ENCODE data around the gene POLR3H.
"Not testable (repeated sequence)": the region's sequence is repeated elsewhere in the genome, so short reads cannot be mapped to it uniquely, and the experiment has no call there.

The POLR3H gene, protein sequence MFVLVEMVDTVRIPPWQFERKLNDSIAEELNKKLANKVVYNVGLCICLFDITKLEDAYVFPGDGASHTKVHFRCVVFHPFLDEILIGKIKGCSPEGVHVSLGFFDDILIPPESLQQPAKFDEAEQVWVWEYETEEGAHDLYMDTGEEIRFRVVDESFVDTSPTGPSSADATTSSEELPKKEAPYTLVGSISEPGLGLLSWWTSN

DNA sequence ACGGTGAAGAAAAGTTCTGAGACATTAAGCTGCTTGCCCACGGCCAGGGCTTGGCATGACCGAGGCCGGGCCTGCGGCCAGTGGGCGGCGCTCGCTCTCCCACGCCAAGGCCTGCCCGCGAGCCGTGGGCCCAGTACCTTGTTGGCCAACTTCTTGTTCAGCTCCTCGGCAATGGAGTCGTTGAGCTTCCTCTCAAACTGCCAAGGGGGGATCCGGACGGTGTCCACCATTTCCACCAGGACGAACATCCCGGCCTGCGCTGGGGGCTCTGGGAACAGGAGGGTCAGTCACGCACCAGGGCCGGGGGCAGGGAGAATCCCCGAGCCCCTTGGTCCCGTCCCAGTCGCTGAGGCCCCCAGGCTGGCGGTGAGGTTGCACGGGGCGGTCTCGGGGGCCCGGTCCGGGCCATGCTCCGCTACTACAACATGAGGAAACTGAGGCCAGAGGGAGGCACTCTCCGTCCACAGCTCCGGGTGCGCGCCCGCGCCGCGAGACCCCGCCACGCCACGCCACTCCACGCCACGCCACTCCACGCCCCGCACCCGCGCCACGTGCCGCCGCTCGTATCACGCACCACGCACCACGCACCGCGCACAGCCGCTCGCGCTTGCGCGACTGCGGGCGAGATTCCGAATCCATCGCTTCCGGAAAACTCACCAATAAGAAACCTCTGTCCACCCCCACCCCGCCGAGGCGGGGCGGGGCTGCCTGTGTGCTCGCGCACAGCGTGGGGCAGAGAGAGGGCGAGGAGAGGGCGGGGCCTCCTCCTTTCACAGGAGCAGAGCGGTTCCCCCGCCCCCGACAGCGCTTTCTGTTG, at the start of gene POLR3H:
TSS of gene POLR3H (minus strand) at position 617 of the 817 bp plus-strand sequence. CDS start at position 248, 369 bp downstream.
- Histone ChIP-seq H3K27me3 (ENCODE audit: control insufficient read depth, insufficient read depth, low read length) (no peaks in the 10 kb centered on the region), H3K27ac (ENCODE audit: low read length) (no peak within 1 kb of the TSS), H3K9ac (ENCODE audit: low read length) (peak within 1 kb of the TSS; percentile 77), H3K9me3 (ENCODE audit: control insufficient read depth, low read depth, low read length) (no peaks in the 10 kb centered on the region), H3K36me3 (ENCODE audit: control insufficient read depth, low read depth, low read length) (no peaks in the 10 kb centered on the region), H3K4me3 (ENCODE audit: low read length) (peak within 1 kb of the TSS; percentile 81), H3K4me1 (ENCODE audit: control insufficient read depth, low read depth, low read length) (peaks cover 8% of the 10 kb centered on the region)

DNA sequence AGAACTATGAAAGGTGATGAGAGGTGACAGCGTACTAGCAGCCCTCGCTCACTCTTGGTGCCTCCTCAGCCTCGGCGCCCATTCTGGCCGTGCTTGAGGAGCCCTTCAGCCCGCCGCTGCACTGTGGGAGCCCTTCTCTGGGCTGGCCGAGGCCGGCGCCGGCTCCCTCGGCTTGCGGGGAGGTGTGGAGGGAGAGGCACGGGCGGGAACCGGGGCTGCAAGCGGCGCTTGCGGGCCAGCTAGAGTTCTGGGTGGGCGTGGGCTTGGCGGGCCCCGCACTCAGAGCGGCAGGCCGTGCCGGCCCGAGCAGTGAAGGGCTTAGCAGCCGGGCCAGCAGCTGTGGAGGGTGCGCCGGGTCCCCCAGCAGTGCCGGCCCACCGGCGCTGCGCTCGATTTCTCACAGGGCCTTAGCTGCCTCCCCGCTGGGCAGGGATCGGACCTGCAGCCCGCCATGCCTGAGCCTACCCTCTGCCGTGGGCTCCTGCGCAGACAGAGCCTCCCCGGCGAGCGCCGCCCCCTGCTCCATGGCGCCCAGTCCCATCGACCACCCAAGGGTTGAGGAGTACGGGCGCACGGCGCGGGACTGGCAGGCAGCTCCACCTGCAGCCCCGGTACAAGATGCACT, 49.2 kb upstream of the POLR3H start:
- H3K4me1 ChIP-seq (ENCODE audit: control insufficient read depth, low read depth, low read length); H3K9ac ChIP-seq (ENCODE audit: low read length); H3K4me3 ChIP-seq (ENCODE audit: low read length): not testable (repeated sequence)

DNA sequence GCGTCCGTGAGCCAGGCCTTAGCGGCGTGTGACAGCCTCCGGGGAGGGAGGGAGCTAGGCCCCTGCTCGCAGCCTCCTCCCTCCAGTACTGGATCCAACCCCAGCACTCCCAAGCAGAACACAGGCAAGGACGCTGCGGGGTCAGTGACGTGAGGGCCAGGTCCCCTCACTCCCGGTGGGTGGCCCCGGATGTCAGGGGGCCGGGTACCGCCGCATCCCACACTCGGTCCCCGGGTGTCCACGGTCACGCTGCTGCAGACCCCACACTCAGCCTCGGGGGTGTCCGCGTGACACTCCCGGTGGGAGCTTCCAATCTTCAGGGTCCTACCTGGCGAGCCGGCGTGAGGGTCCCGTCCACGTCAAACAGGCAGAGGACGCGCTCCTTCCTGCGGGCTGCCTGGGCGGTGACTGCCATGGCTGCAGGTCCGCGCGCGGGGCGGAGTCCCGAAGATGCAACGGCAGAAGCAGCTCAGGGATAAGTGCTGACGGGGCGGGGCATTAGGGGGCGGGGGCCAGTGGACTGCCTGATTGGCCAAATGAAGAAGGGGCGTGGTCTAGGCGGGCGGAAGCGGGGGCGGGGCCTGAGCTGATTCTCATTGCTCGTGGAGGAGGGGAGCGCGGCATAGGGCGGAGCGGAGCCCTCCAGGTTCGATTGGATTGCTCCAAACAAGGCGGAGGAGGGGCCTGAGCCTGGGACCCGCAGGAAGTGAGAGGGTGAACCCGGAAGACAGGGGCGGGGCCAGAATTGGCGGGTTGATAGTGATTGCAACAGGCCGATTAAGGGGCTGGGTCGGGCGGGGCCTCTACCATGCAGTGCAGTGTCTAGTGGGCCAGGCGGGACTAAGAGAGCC, 45.3 kb upstream of the POLR3H start, which contains the start of gene PMM1:
TSS of gene PMM1 (minus strand) at position 450 of the 851 bp plus-strand sequence. CDS start at position 415, 35 bp downstream.
- H3K36me3 ChIP-seq (ENCODE audit: control insufficient read depth, low read depth, low read length) = no peaks in the 10 kb centered on the region
- no peaks in the 10 kb centered on the region for H3K9me3 ChIP-seq (ENCODE audit: control insufficient read depth, low read depth, low read length)
- H3K27me3 ChIP-seq (ENCODE audit: control insufficient read depth, insufficient read depth, low read length) = no peaks in the 10 kb centered on the region
- peak within 1 kb of the TSS; percentile 63 for H3K9ac ChIP-seq (ENCODE audit: low read length)
- H3K27ac ChIP-seq (ENCODE audit: low read length) = no peak within 1 kb of the TSS
- H3K4me1 ChIP-seq (ENCODE audit: control insufficient read depth, low read depth, low read length) = peaks cover 6% of the 10 kb centered on the region
- H3K4me3 ChIP-seq (ENCODE audit: low read length) = peak within 1 kb of the TSS; percentile 89

More for the DNA sequence above, 49.2 kb upstream of the POLR3H start:
- H3K27ac ChIP-seq (ENCODE audit: low read length); H3K36me3 ChIP-seq (ENCODE audit: control insufficient read depth, low read depth, low read length); H3K9me3 ChIP-seq (ENCODE audit: control insufficient read depth, low read depth, low read length); H3K27me3 ChIP-seq (ENCODE audit: control insufficient read depth, insufficient read depth, low read length): not testable (repeated sequence)

DNA sequence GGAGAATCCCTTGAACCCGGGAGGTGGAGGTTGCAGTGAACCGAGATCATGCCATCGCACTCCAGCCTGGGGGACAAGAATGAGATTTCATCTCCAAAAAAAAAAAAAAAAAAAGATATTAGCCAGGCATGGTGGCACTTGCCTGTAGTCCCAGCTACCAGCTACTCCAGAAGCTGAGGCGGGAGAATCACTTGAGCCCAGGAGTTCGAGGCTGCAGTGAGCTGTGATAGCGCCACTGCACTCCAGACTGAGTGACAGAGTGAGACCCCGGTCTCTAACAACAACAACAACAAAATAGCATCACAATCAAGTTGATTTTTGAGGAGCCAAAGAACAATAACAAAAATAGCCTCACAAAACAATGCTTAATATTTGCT, 43.1 kb upstream of the POLR3H start:
- no peak overlapping the region for H3K4me3 ChIP-seq (ENCODE audit: low read length)
- no peaks in the 10 kb centered on the region for H3K27me3 ChIP-seq (ENCODE audit: control insufficient read depth, insufficient read depth, low read length)
- no peaks in the 10 kb centered on the region for H3K9me3 ChIP-seq (ENCODE audit: control insufficient read depth, low read depth, low read length)
- H3K4me1 ChIP-seq (ENCODE audit: control insufficient read depth, low read depth, low read length) = peaks cover 6% of the 10 kb centered on the region
- no peak overlapping the region for H3K9ac ChIP-seq (ENCODE audit: low read length)
- no peak overlapping the region for H3K27ac ChIP-seq (ENCODE audit: low read length)
- H3K36me3 ChIP-seq (ENCODE audit: control insufficient read depth, low read depth, low read length) = no peaks in the 10 kb centered on the region

DNA sequence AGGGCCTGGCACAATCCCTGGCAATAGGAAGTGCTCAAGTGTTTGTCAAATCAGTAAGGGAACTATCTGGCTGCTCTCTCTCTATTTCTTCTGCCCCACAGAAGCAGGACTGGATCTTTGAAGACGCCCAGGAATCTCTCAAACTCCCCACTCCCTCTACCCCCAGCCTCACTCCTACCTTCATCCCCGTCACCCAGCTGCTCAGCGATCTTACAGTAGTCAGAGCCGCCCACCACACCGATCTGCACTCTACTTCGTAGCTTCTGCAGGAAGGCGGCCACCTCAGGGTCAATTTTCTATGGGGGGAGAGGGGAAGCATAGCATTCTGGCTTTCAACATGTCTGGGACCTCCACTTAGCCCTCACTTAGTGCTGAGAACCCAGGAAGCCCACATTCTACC, 41.6 kb upstream of the POLR3H start:
- Histone ChIP-seq H3K27me3 (ENCODE audit: control insufficient read depth, insufficient read depth, low read length) (no peaks in the 10 kb centered on the region), H3K9me3 (ENCODE audit: control insufficient read depth, low read depth, low read length) (no peaks in the 10 kb centered on the region), H3K36me3 (ENCODE audit: control insufficient read depth, low read depth, low read length) (no peaks in the 10 kb centered on the region), H3K9ac (ENCODE audit: low read length) (no peak overlapping the region), H3K4me1 (ENCODE audit: control insufficient read depth, low read depth, low read length) (peaks cover 6% of the 10 kb centered on the region), H3K27ac (ENCODE audit: low read length) (no peak overlapping the region), H3K4me3 (ENCODE audit: low read length) (no peak overlapping the region)

DNA sequence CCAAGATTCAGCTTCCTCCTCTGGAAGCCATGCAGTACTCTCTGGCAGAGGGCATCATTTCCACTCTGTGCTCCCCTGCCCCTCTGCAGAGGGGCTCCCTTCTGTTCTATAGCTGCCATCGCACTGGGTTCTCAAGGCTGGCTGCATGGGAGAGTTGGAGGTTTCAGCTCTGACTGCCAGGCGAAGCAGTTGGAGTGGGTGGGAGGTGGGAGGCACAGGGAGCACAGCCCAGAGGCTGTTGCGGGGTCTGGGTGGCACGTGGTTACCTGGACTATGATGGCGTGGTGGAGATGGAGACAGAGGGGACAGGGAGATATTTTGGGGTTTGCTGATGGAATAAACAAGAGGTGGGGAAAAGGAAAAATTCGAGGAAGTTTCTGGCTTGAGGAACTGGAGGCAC, 40.6 kb upstream of the POLR3H start:
- Histone ChIP-seq H3K27ac (ENCODE audit: low read length) (no peak overlapping the region), H3K9me3 (ENCODE audit: control insufficient read depth, low read depth, low read length) (no peaks in the 10 kb centered on the region), H3K36me3 (ENCODE audit: control insufficient read depth, low read depth, low read length) (no peaks in the 10 kb centered on the region), H3K9ac (ENCODE audit: low read length) (no peak overlapping the region), H3K4me3 (ENCODE audit: low read length) (no peak overlapping the region), H3K4me1 (ENCODE audit: control insufficient read depth, low read depth, low read length) (peaks cover 6% of the 10 kb centered on the region), H3K27me3 (ENCODE audit: control insufficient read depth, insufficient read depth, low read length) (no peaks in the 10 kb centered on the region)

DNA sequence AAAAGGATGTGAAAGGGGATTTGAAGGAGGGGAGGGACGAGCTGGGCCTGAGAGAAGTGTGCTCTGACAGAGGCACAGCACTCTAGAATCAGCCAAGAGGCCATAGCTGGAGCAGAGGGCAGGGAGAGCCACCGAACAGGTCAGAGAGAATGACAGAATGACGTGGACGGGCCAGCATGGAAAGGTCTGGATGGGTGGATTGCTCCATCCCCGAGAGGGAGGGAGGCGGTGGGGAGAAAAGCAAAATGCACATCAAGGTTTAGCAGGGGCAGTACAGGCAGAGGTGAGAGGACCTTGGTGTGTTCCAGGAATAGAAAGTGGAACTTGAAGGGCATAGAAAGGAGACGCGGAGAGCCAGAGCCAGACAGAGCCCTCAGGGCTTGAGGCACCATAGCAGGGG, 38.4 kb upstream of the POLR3H start:
- H3K9me3 ChIP-seq (ENCODE audit: control insufficient read depth, low read depth, low read length) = no peaks in the 10 kb centered on the region
- H3K4me3 ChIP-seq (ENCODE audit: low read length) = no peak overlapping the region
- H3K9ac ChIP-seq (ENCODE audit: low read length) = no peak overlapping the region
- no peaks in the 10 kb centered on the region for H3K36me3 ChIP-seq (ENCODE audit: control insufficient read depth, low read depth, low read length)
- H3K4me1 ChIP-seq (ENCODE audit: control insufficient read depth, low read depth, low read length) = no peaks in the 10 kb centered on the region
- no peak overlapping the region for H3K27ac ChIP-seq (ENCODE audit: low read length)
- no peaks in the 10 kb centered on the region for H3K27me3 ChIP-seq (ENCODE audit: control insufficient read depth, insufficient read depth, low read length)

DNA sequence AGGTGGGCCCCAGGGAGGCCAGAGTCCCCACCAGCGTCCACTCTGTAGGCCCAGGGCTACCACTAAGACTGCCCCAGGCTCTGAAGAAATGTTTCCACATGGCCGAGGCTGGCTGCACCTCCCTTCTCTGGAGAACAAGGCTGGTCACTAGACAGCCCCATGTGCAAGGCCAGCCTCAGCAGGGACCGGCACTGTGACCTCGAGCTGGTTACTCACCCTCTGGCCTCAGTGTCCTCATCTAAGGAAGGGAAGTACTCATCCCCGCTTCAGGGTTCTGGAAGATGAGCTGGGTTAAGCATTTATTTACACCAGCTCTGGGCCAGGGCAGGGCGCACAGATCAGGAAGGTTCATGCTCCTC, 35.7 kb upstream of the POLR3H start:
- Histone ChIP-seq H3K4me1 (ENCODE audit: control insufficient read depth, low read depth, low read length) (no peaks in the 10 kb centered on the region), H3K27me3 (ENCODE audit: control insufficient read depth, insufficient read depth, low read length) (no peaks in the 10 kb centered on the region), H3K4me3 (ENCODE audit: low read length) (no peak overlapping the region), H3K27ac (ENCODE audit: low read length) (no peak overlapping the region), H3K9me3 (ENCODE audit: control insufficient read depth, low read depth, low read length) (no peaks in the 10 kb centered on the region), H3K36me3 (ENCODE audit: control insufficient read depth, low read depth, low read length) (no peaks in the 10 kb centered on the region), H3K9ac (ENCODE audit: low read length) (no peak overlapping the region)

DNA sequence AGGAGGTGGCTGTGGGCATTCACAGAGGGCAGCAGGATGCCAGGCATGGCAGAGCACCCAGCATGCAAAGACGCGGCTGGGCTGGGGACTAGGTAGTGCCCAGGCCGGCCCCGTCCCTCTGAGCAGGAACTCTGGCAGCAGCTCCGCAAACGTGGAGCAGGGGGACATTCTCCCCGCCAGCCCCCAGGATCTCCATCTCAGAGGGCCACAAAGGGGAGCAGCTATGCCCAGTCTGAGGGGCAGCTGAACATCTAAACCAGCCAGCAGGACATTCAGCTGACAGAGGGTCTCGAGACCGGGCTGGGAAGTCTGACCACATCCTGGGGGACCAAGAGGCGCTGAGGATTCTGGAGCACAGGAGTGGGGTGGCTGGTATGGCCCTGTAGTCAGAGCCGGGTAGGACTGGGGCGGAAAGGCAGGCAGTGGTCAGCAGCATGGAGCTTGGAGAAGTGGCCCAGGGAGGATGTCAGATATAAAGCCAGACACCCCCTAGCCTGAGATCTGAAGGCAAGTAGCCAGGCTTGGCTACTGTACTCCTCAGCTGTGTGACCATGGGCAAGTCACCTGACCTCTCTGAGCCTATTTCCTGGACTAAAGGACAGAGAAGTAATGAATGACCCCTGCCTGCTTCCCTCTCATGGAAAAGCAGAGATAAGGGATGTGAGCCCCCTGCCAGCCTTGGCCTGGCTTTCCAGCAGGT, 35.2 kb upstream of the POLR3H start:
- Histone ChIP-seq H3K27me3 (ENCODE audit: control insufficient read depth, insufficient read depth, low read length) (no peaks in the 10 kb centered on the region), H3K9me3 (ENCODE audit: control insufficient read depth, low read depth, low read length) (no peaks in the 10 kb centered on the region), H3K36me3 (ENCODE audit: control insufficient read depth, low read depth, low read length) (no peaks in the 10 kb centered on the region), H3K27ac (ENCODE audit: low read length) (no peak overlapping the region), H3K9ac (ENCODE audit: low read length) (no peak overlapping the region), H3K4me1 (ENCODE audit: control insufficient read depth, low read depth, low read length) (no peaks in the 10 kb centered on the region), H3K4me3 (ENCODE audit: low read length) (no peak overlapping the region)

DNA sequence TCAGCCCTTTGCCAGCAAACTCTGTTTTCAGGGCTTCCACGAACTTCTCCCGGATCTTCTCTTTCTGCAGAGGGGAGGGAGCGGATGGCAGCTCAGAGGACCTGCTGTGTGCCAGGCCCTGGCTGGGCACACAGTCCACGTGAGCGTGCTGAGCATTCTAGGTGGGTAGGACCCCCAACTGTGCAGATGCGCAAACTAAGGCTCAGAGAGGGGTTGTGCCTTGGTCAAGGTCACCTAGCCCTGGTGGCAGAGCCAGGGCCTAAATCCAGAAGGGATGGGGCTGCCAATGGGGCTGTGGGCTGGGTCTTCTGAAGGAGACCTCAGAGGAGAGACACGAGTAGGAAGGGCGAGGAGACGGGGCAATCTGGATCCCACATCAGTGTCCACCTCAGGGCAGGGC, 34.5 kb upstream of the POLR3H start:
- no peaks in the 10 kb centered on the region for H3K4me1 ChIP-seq (ENCODE audit: control insufficient read depth, low read depth, low read length)
- no peaks in the 10 kb centered on the region for H3K9me3 ChIP-seq (ENCODE audit: control insufficient read depth, low read depth, low read length)
- no peak overlapping the region for H3K9ac ChIP-seq (ENCODE audit: low read length)
- H3K4me3 ChIP-seq (ENCODE audit: low read length) = no peak overlapping the region
- no peaks in the 10 kb centered on the region for H3K27me3 ChIP-seq (ENCODE audit: control insufficient read depth, insufficient read depth, low read length)
- no peaks in the 10 kb centered on the region for H3K36me3 ChIP-seq (ENCODE audit: control insufficient read depth, low read depth, low read length)
- no peak overlapping the region for H3K27ac ChIP-seq (ENCODE audit: low read length)

DNA sequence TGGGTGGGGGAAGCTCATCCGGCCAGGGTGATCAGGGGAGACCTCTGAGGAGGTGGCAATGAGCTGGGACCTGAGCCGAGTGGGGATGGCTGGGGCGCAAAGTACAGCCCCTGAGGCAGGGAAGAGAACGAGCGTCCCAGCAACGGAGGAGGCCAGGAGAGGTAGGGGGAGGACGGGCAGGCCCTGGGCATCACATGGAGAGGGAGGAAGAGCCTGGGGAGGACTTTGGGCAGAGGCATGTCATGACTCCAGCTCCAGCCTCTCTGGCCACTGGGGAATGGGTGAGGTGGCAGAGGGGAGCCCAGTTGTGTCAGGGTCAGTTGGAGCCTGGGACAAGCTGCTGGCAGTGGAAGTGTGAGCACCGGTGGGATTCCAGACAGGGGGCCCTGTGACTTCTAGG, 33.8 kb upstream of the POLR3H start:
- no peaks in the 10 kb centered on the region for H3K9me3 ChIP-seq (ENCODE audit: control insufficient read depth, low read depth, low read length)

More for the DNA sequence above, 33.8 kb upstream of the POLR3H start:
- Histone ChIP-seq H3K9ac (ENCODE audit: low read length) (no peak overlapping the region), H3K4me1 (ENCODE audit: control insufficient read depth, low read depth, low read length) (no peaks in the 10 kb centered on the region), H3K27ac (ENCODE audit: low read length) (no peak overlapping the region), H3K4me3 (ENCODE audit: low read length) (no peak overlapping the region), H3K36me3 (ENCODE audit: control insufficient read depth, low read depth, low read length) (no peaks in the 10 kb centered on the region), H3K27me3 (ENCODE audit: control insufficient read depth, insufficient read depth, low read length) (no peaks in the 10 kb centered on the region)
